Measurements from ENCODE around the gene TPRX1.
"Not testable (repeated sequence)": the region's sequence is repeated elsewhere in the genome, so short reads cannot be mapped to it uniquely, and the experiment has no call there.

TPRX1 gene, protein sequence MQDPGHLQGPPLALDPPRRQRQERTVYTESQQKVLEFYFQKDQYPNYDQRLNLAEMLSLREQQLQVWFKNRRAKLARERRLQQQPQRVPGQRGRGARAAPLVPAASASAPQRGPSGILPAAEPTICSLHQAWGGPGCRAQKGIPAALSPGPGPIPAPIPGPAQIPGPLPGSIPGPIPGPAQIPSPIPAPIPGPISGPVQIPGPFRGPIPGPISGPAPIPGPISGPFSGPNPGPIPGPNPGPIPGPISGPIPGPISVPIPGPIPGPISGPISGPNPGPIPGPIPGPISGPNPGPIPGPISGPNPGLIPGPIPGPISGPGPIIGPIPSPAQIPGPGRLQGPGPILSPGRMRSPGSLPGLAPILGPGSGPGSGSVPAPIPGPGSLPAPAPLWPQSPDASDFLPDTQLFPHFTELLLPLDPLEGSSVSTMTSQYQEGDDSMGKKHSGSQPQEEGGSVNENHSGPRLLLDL

DNA sequence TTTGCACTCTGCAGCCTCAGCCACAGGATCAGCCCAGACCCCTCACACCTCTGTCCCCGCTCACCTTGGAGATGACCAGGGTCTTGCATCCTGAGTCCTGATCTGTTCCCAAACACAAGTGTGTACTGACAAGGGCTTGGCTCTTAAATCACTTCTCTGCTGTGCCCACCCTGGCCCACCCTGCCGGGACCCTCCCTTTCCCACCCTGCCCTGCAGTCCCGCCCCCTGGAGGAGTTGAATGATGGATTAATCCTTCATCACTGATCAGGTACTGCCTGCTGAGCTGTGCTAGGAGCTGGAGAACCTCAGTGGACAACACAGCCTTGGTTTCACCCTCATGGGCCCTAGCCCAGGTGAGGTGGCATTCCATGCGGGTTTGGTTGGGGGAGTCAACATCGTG is at the start of gene TPRX1:
Gene TPRX1 (minus strand): TSS at position 101 of the 400 bp plus-strand sequence. CDS start 12 bp downstream, at position 89.
- not testable (repeated sequence) for H3K36me3 ChIP-seq (ENCODE audit: insufficient read depth, low read length); DNase-seq (ENCODE audit: low read depth, low spot score); H3K9me3 ChIP-seq (ENCODE audit: low read depth, low read length); H3K27ac ChIP-seq; H3K4me3 ChIP-seq; H3K9ac ChIP-seq (ENCODE audit: insufficient read length)

DNA sequence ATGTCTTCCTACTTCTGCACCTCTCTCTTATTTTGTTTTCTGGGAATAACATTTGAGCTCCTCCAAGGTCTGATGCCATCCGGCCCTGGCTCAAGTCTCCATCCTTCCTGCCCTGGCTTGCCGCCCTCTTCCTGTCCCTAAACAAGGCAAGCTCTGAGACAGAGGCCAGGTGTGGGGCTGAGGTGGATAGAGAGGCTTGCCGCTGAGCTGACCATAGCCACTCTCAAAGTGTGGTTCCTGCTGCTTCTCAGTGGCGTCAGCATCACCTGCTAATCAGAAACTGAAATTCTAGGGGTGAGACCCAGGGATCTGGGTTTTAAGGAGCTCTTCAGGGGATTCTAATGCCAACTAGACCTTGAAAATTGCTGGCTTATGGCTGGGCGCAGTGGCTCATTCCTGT is 48.7 kb upstream of the TPRX1 start:
- Histone ChIP-seq H3K36me3 (ENCODE audit: insufficient read depth, low read length) (no peaks in the 10 kb centered on the region), H3K9ac (ENCODE audit: insufficient read length) (no peak overlapping the region), H3K9me3 (ENCODE audit: low read depth, low read length) (no peaks in the 10 kb centered on the region), H3K4me3 (no peak overlapping the region), H3K27ac (no peak overlapping the region)
- TF ChIP-seq FOXP2 (optimal IDR thresholded peaks at IDR 0.05; ENCODE audit: control extremely low read depth, extremely low read length, insufficient read depth) (no peak), EZH2 (IDR thresholded peaks at IDR 0.05) (no peak), POLR2AphosphoS5 (IDR thresholded peaks at IDR 0.05; ENCODE audit: borderline replicate concordance, low read depth, low read length) (no peak)
- no peak for DNase-seq (ENCODE audit: low read depth, low spot score)

DNA sequence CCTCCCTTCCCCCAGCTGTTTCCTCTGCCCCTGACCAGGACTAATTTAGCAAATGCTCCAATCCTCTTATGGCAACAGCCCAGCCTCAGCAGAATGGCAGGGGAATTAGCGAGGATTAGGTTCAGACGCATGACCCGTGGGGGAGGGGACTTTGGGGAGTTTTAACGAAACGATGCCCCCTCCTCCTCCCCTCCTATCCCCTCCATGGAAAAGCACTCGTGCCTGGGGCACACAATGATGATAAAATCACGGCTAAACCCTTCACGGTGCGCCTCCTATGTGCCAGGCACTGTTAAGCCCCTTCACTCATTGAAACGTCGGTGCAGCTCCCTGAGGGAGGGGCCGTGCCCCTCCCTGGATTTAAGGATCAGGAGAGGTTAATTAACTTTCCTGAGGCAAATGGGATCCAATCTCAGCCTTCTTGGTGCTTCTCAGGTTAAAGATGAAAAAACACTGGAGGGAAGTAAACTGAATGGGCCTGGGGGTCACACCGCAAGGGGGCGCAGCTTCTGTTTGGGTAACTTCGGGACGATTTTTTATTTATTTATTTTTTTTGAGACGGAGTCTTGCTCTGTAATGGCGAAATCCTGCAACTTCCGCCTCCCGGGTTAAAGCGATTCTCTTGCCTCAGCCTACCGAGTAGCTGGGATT is 44.6 kb upstream of the TPRX1 start:
- no peak overlapping the region for H3K27ac ChIP-seq
- no peak overlapping the region for H3K9ac ChIP-seq (ENCODE audit: insufficient read length)
- DNase-seq (ENCODE audit: low read depth, low spot score), result no peak
- H3K9me3 ChIP-seq (ENCODE audit: low read depth, low read length), result no peaks in the 10 kb centered on the region
- TF ChIP-seq POLR2AphosphoS5 (IDR thresholded peaks at IDR 0.05; ENCODE audit: borderline replicate concordance, low read depth, low read length) (no peak), FOXP2 (optimal IDR thresholded peaks at IDR 0.05; ENCODE audit: control extremely low read depth, extremely low read length, insufficient read depth) (no peak), EZH2 (IDR thresholded peaks at IDR 0.05) (no peak)
- peak overlapping the region; percentile 19; the same call in 1 of the 2 replicates for H3K4me3 ChIP-seq
- no peaks in the 10 kb centered on the region for H3K36me3 ChIP-seq (ENCODE audit: insufficient read depth, low read length)

DNA sequence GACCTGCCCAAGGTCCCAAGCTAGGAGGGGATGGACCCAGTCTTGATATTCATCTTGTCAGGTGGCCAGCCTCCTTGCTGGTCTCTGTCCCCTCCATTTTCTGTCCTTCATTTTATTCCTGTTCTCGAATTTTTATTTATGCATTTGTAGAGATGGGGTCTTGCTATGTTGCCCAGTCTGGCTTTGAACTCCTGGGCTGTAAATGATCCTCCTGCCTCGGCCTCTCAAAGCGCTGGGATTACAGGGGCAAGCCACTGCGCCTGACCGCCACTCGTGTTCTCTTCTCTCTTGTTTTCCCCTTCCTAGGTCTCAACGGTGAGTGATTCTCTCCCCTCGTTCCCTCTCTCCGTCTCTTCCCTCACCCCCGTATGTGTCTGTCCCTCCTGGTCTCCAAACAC is 44.1 kb upstream of the TPRX1 start:
- no peak for DNase-seq (ENCODE audit: low read depth, low spot score)
- no peak overlapping the region for H3K4me3 ChIP-seq
- no peak for TF ChIP-seq EZH2 (IDR thresholded peaks at IDR 0.05)
- no peak for TF ChIP-seq FOXP2 (optimal IDR thresholded peaks at IDR 0.05; ENCODE audit: control extremely low read depth, extremely low read length, insufficient read depth)
- TF ChIP-seq POLR2AphosphoS5 (IDR thresholded peaks at IDR 0.05; ENCODE audit: borderline replicate concordance, low read depth, low read length), result no peak
- H3K9ac ChIP-seq (ENCODE audit: insufficient read length), result no peak overlapping the region
- no peaks in the 10 kb centered on the region for H3K9me3 ChIP-seq (ENCODE audit: low read depth, low read length)
- no peak overlapping the region for H3K27ac ChIP-seq
- no peaks in the 10 kb centered on the region for H3K36me3 ChIP-seq (ENCODE audit: insufficient read depth, low read length)

DNA sequence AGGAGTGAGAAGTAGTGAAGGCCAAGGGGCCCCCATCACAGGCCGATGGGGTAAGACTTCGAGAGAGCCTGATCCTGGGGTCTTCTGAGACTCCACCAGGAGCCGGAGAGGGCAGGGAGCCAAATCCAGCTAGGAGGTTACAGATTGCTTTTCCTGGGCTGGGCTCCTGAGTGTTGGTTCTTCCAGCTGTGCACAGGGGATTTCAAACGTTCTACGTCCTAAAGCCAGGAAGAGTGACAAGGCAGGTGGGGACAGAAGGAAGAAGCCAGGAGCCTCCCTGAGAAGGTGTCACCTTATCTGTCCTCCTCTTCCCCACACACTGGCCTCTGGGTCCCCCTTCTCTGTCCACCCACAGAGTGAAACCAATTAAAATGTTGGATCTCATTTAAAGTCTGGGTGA is 38.6 kb upstream of the TPRX1 start:
- no peak for TF ChIP-seq EZH2 (IDR thresholded peaks at IDR 0.05)
- TF ChIP-seq POLR2AphosphoS5 (IDR thresholded peaks at IDR 0.05; ENCODE audit: borderline replicate concordance, low read depth, low read length), result no peak
- TF ChIP-seq FOXP2 (optimal IDR thresholded peaks at IDR 0.05; ENCODE audit: control extremely low read depth, extremely low read length, insufficient read depth), result no peak
- Histone ChIP-seq H3K4me3 (no peak overlapping the region), H3K9me3 (ENCODE audit: low read depth, low read length) (no peaks in the 10 kb centered on the region), H3K36me3 (ENCODE audit: insufficient read depth, low read length) (no peaks in the 10 kb centered on the region), H3K27ac (no peak overlapping the region), H3K9ac (ENCODE audit: insufficient read length) (no peak overlapping the region)
- DNase-seq (ENCODE audit: low read depth, low spot score), result no peak

DNA sequence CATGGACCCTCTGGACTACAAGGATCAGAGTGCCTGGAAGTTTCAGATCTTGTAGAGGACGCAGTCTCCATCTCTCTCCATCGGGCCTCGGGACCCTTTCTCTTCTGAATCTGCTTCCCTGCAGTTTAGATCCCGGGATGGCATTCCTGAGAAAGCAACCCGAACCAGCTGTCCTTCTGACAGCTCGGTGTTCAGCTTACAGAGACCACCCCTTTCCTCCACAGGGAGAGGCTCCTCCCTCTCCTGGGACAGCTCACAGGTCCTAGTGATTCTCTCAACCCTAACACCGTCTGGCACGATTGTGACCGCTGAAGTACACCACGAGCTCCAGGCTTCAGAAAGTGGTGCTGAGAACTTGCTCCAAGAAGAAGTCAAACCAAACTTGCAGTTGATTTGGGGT is 35.6 kb upstream of the TPRX1 start:
- no peak for DNase-seq (ENCODE audit: low read depth, low spot score)
- H3K9me3 ChIP-seq (ENCODE audit: low read depth, low read length), result no peaks in the 10 kb centered on the region
- H3K9ac ChIP-seq (ENCODE audit: insufficient read length), result no peak overlapping the region
- no peak overlapping the region for H3K27ac ChIP-seq
- TF ChIP-seq POLR2AphosphoS5 (IDR thresholded peaks at IDR 0.05; ENCODE audit: borderline replicate concordance, low read depth, low read length) (no peak), EZH2 (IDR thresholded peaks at IDR 0.05) (no peak), FOXP2 (optimal IDR thresholded peaks at IDR 0.05; ENCODE audit: control extremely low read depth, extremely low read length, insufficient read depth) (no peak)
- no peaks in the 10 kb centered on the region for H3K36me3 ChIP-seq (ENCODE audit: insufficient read depth, low read length)
- H3K4me3 ChIP-seq, result no peak overlapping the region

DNA sequence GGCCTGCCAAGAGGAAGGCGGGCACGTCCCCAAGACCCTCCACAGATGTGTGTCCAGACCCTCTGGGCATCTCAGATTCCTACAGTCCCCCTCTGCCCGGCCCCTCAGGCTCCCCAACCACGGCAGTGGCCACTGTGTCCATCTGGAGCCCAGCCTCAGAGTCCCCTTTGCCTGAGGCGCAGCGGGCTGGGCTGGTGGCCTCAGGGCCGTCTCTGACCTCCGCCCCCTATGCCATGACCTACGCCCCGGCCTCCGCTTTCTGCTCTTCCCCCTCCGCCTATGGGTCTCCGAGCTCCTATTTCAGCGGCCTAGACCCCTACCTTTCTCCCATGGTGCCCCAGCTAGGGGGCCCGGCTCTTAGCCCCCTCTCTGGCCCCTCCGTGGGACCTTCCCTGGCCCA is 35.1 kb upstream of the TPRX1 start:
- no peaks in the 10 kb centered on the region for H3K9me3 ChIP-seq (ENCODE audit: low read depth, low read length)

DNA sequence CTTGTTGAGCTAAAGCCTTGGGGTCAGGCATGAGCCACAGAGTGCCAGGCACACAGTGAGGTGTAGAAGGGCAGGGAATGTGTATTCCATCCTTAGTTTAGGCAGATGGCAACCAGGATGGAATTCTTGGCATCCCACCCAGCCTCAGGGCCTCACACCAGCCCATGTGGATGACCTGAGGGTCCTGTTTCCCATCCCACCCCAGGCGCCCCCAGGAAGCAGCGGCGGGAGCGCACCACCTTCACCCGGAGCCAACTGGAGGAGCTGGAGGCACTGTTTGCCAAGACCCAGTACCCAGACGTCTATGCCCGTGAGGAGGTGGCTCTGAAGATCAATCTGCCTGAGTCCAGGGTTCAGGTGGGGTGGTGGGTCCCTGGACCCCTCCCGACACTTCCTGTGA is 31.7 kb upstream of the TPRX1 start:
- no peak overlapping the region for H3K4me3 ChIP-seq
- no peak for DNase-seq (ENCODE audit: low read depth, low spot score)
- H3K9me3 ChIP-seq (ENCODE audit: low read depth, low read length), result no peaks in the 10 kb centered on the region
- no peak overlapping the region for H3K27ac ChIP-seq
- no peaks in the 10 kb centered on the region for H3K36me3 ChIP-seq (ENCODE audit: insufficient read depth, low read length)
- TF ChIP-seq EZH2 (IDR thresholded peaks at IDR 0.05) (no peak), POLR2AphosphoS5 (IDR thresholded peaks at IDR 0.05; ENCODE audit: borderline replicate concordance, low read depth, low read length) (no peak), FOXP2 (optimal IDR thresholded peaks at IDR 0.05; ENCODE audit: control extremely low read depth, extremely low read length, insufficient read depth) (no peak)
- no peak overlapping the region for H3K9ac ChIP-seq (ENCODE audit: insufficient read length)

More for the DNA sequence above, 35.1 kb upstream of the TPRX1 start:
- Histone ChIP-seq H3K9ac (ENCODE audit: insufficient read length) (no peak overlapping the region), H3K36me3 (ENCODE audit: insufficient read depth, low read length) (no peaks in the 10 kb centered on the region), H3K27ac (no peak overlapping the region), H3K4me3 (no peak overlapping the region)
- TF ChIP-seq POLR2AphosphoS5 (IDR thresholded peaks at IDR 0.05; ENCODE audit: borderline replicate concordance, low read depth, low read length), result no peak
- no peak for TF ChIP-seq EZH2 (IDR thresholded peaks at IDR 0.05)
- TF ChIP-seq FOXP2 (optimal IDR thresholded peaks at IDR 0.05; ENCODE audit: control extremely low read depth, extremely low read length, insufficient read depth), result no peak
- no peak for DNase-seq (ENCODE audit: low read depth, low spot score)

Measured in SK-N-MC (cell line).